HepG2 (cell line): Measurements from ENCODE around the gene TRIM72. TPM values are rescaled to one million over a fixed set of nuclear protein-coding genes. Genes with fewer than 3 reads are reported as not detected.

Source experiments
- ATAC-seq: fragments of 200-7000 bp; cut with Tn5 transposase; 3 replicates; pipeline ENCODE4 v1.9.1; 2020; ENCODE audit warnings: mild to moderate bottlenecking, moderate library complexity
- BruUV-seq: library from RNA; stranded (reverse); fragments of 400-500 nt; replicated peaks from 2 replicates; lab custom pipeline; 2021; lab: Mats Ljungman, UMichigan
- CTCF ChIA-PET: fragments of 300-600 bp; formaldehyde crosslinking; extraction: SDS; loops from one replicate; lab custom pipeline; 2021; ENCODE audit warnings: low total read pairs, inconsistent platforms, low intra/inter-chr PET ratio; lab: Yijun Ruan, JAX
- POLR2A ChIA-PET: fragments of 350-600 bp; sonication (Branson Sonifier 250); formaldehyde crosslinking; loops from one replicate; lab custom pipeline; 2020; ENCODE audit warnings: antibody characterized with exemption, inconsistent platforms; lab: Yijun Ruan, JAX
- DNase-seq: peaks from one replicate; pipeline ENCODE4 v3.0.0-alpha.2; 2015; ENCODE audit warnings: low spot score
- FAIRE-seq: peaks from 3 replicates; lab custom pipeline; 2011; peaks lifted over from hg19 to GRCh38; lab: Jason Lieb, UNC
- H2AFZ ChIP-seq: one replicate; pipeline ENCODE4 v1.6.1; 2011; ENCODE audit warnings: low read length, inconsistent platforms
- H3K27ac ChIP-seq: fragments of 300-600 bp; 3 replicates; pipeline ENCODE4 v1.8.0; 2011; ENCODE audit warnings: mixed run types, mild to moderate bottlenecking, mixed read lengths, low read length, inconsistent platforms; ENCODE audit not compliant: insufficient read depth; ENCODE audit errors: extremely low read length
- H3K27me3 ChIP-seq, 2 experiments: fragments of 200-600 bp in 1 of 2; 2 replicates in 1 of 2; 3 replicates in 1 of 2; pipeline versions ENCODE4 v1.6.0 to v1.8.0; 2011; ENCODE audit warnings: low read length in 2 of 2, mild to moderate bottlenecking in 2 of 2, moderate library complexity in 2 of 2, inconsistent platforms in 1 of 2; ENCODE audit not compliant: insufficient read depth in 2 of 2, control insufficient read depth in 1 of 2
- H3K36me3 ChIP-seq, 2 experiments: fragments of 200-600 bp in 1 of 2; replicated peaks in 1 of 2; 2 replicates in 1 of 2; 3 replicates in 1 of 2; pipeline versions ENCODE4 v1.5.1 to v1.8.0; 2011; ENCODE audit warnings: low read length in 2 of 2, inconsistent platforms in 1 of 2; ENCODE audit not compliant: insufficient read depth in 2 of 2, control insufficient read depth in 1 of 2
- H3K4me1 ChIP-seq: 2 replicates; pipeline ENCODE4 v1.5.1; 2012; ENCODE audit warnings: low read length, inconsistent platforms; ENCODE audit not compliant: insufficient read depth
- H3K4me2 ChIP-seq: 2 replicates; pipeline ENCODE4 v1.6.0; 2011; ENCODE audit warnings: low read depth, low read length, inconsistent platforms
- H3K4me3 ChIP-seq, 3 experiments: fragments of 200-600 bp in 1 of 3; sonication (generic), shearing (Covaris generic) in 1 of 3; replicated peaks in 1 of 3; 2 replicates each; pipeline ENCODE4 v1.5.1; 2011 to 2016; ENCODE audit warnings: low read length in 3 of 3, inconsistent platforms in 2 of 3, low read depth in 2 of 3, mild to moderate bottlenecking in 2 of 3, control low read depth in 1 of 3, mixed read lengths in 1 of 3; ENCODE audit not compliant: insufficient read depth in 1 of 3
- H3K79me2 ChIP-seq: one replicate; pipeline ENCODE4 v1.6.1; 2011; ENCODE audit warnings: low read length, inconsistent platforms; ENCODE audit not compliant: insufficient read depth
- H3K9ac ChIP-seq: 2 replicates; pipeline ENCODE4 v1.6.0; 2011; ENCODE audit warnings: mild to moderate bottlenecking, low read depth, low read length, inconsistent platforms; ENCODE audit not compliant: insufficient read depth
- H3K9me3 ChIP-seq: 2 replicates; pipeline ENCODE4 v1.5.1; 2012; ENCODE audit warnings: mild to moderate bottlenecking, low read length
- H4K20me1 ChIP-seq: 2 replicates; pipeline ENCODE4 v1.6.0; 2011; ENCODE audit warnings: inconsistent platforms, mild to moderate bottlenecking, low read length, moderate library complexity; ENCODE audit not compliant: insufficient read depth
- HNRNPK ChIP-seq: fragments of 200-400 bp; formaldehyde crosslinking; IDR thresholded peaks from 2 replicates; pipeline ENCODE4 v1.6.1; 2018; ENCODE audit warnings: low read length, low read depth, moderate library complexity, mild to moderate bottlenecking; ENCODE audit not compliant: poor library complexity, severe bottlenecking
- NBN ChIP-seq: fragments of 450-650 bp; conservative IDR thresholded peaks from 2 replicates; pipeline ENCODE4 v1.6.1; 2017
- NCOA1 ChIP-seq: sonication (generic); formaldehyde crosslinking; IDR thresholded peaks from 2 replicates; pipeline ENCODE4 v1.9.0; 2021; ENCODE audit warnings: missing genetic modification reagents
- PAF1 ChIP-seq: IDR thresholded peaks from 2 replicates; pipeline ENCODE4 v1.6.1; 2016; ENCODE audit warnings: missing genetic modification reagents, missing compliant biosample characterization
- PHF5A ChIP-seq: IDR thresholded peaks from one replicate; pipeline ENCODE4 v1.6.1; 2018; ENCODE audit warnings: low read depth, missing genetic modification reagents; ENCODE audit not compliant: unreplicated experiment
- POLR2A ChIP-seq, 2 experiments: IDR thresholded peaks; 2 replicates each; pipeline ENCODE4 v1.6.1; 2011; ENCODE audit warnings: low read depth in 2 of 2, low read length in 2 of 2, mild to moderate bottlenecking in 1 of 2, moderate library complexity in 1 of 2; ENCODE audit not compliant: insufficient read depth in 1 of 2
- POLR2AphosphoS5 ChIP-seq: IDR thresholded peaks from 2 replicates; pipeline ENCODE4 v1.6.1; 2012; ENCODE audit warnings: low read depth, low read length
- POLR2G ChIP-seq: fragments of 200-400 bp; formaldehyde crosslinking; IDR thresholded peaks from 2 replicates; pipeline ENCODE4 v1.6.1; 2018; ENCODE audit warnings: mild to moderate bottlenecking, low read depth, low read length, moderate library complexity
- RBFOX2 ChIP-seq: fragments of 200-400 bp; formaldehyde crosslinking; IDR thresholded peaks from 2 replicates; pipeline ENCODE4 v1.6.1; 2017; ENCODE audit warnings: low read depth, mild to moderate bottlenecking, low read length
- REL ChIP-seq: sonication (generic); formaldehyde crosslinking; conservative IDR thresholded peaks from 2 replicates; pipeline ENCODE4 v1.8.0; 2022; ENCODE audit warnings: mild to moderate bottlenecking, missing genetic modification reagents, moderate library complexity
- SOX5 ChIP-seq: IDR thresholded peaks from 2 replicates; pipeline ENCODE4 v1.6.1; 2016; ENCODE audit warnings: borderline replicate concordance
- TAF15 ChIP-seq: fragments of 200-400 bp; formaldehyde crosslinking; IDR thresholded peaks from one replicate; pipeline ENCODE4 v1.6.1; 2018; ENCODE audit warnings: mild to moderate bottlenecking, low read depth, low read length; ENCODE audit not compliant: poor library complexity, severe bottlenecking
- TCF12 ChIP-seq, 2 experiments: fragments of 450-650 bp in 1 of 2; sonication (generic) in 1 of 2; formaldehyde crosslinking in 1 of 2; IDR thresholded peaks; 2 replicates each; pipeline versions ENCODE4 v1.6.1 to v1.8.0; 2017 to 2022; ENCODE audit warnings: antibody characterized with exemption in 1 of 2, mild to moderate bottlenecking in 1 of 2, missing genetic modification reagents in 1 of 2, moderate library complexity in 1 of 2
- ZNF251 ChIP-seq: sonication (generic); formaldehyde crosslinking; IDR thresholded peaks from 2 replicates; pipeline ENCODE4 v1.9.0; 2021; ENCODE audit warnings: mild to moderate bottlenecking, missing genetic modification reagents
- ZNF260 ChIP-seq: sonication (generic); formaldehyde crosslinking; IDR thresholded peaks from 2 replicates; pipeline ENCODE4 v1.4.0; 2020; ENCODE audit warnings: missing genetic modification reagents, low read depth, mild to moderate bottlenecking, borderline replicate concordance
- ZNF724P ChIP-seq: sonication (generic); formaldehyde crosslinking; IDR thresholded peaks from 2 replicates; pipeline ENCODE4 v1.8.0; 2022; ENCODE audit warnings: missing genetic modification reagents, borderline replicate concordance
- ZNF792 ChIP-seq: IDR thresholded peaks from 2 replicates; pipeline ENCODE4 v1.6.1; 2016
- WGBS: methylation state at CpG from one replicate; pipeline ENCODE4 v1.1.6; 2017; ENCODE audit warnings: low lambda C conversion rate; 5-methylcytosine and 5-hydroxymethylcytosine counted together
- in situ Hi-C: cut with HindIII; loops from 2 replicates; pipeline ENCODE4 v1.10.0; 2017; ENCODE audit warnings: low pct_unique_long_range_greater_than_20kb; ENCODE audit not compliant: extremely low pct_ligation_motif_present
- intact Hi-C: fragments of 100-400 bp; cut with micrococcal nuclease; formaldehyde crosslinking; loops from one replicate; pipeline ENCODE4 v1.10.0; 2022; ENCODE audit not compliant: unreplicated experiment
- polyA plus RNA-seq, 8 experiments: library from polyadenylated mRNA; depleted of rRNA in 3 of 8; stranded (reverse) in 7 of 8; unstranded in 1 of 8; fragments of >200 nt; fragmentation: Illumina TruSeq in 4 of 8; extraction: Trizol in 4 of 8; gene quantifications; 2 replicates each; pipeline versions ENCODE4 v1.2.1 to v1.2.3, GENCODE V29; 2011 to 2016; ENCODE audit warnings: low read depth in 4 of 8, missing spikeins in 1 of 8, mixed read lengths in 1 of 8; ENCODE audit not compliant: insufficient read depth in 1 of 8
- total RNA-seq, 5 experiments: library from RNA; depleted of rRNA; stranded (reverse); fragments of >200 nt; fragmentation: Illumina TruSeq; extraction: Trizol; gene quantifications; 2 replicates each; pipeline ENCODE4 v1.2.3, GENCODE V29; 2016; ENCODE audit warnings: low read depth in 1 of 5
- TF ChIP-seq, protein P1 (sequence below): IDR thresholded peaks from 2 replicates; pipeline ENCODE4 v1.6.1; 2018; ENCODE audit warnings: missing genetic modification reagents
- TF ChIP-seq, protein P2 (sequence below): sonication (generic); formaldehyde crosslinking; IDR thresholded peaks from 2 replicates; pipeline ENCODE4 v1.9.0; 2021; ENCODE audit warnings: missing genetic modification reagents, borderline replicate concordance

TRIM72 gene
- total and polyA plus RNA-seq, 2 of the 13 experiments (the other 11 are each of a cell fraction or from before 2014, with no cell fraction given): not detected

DNA sequence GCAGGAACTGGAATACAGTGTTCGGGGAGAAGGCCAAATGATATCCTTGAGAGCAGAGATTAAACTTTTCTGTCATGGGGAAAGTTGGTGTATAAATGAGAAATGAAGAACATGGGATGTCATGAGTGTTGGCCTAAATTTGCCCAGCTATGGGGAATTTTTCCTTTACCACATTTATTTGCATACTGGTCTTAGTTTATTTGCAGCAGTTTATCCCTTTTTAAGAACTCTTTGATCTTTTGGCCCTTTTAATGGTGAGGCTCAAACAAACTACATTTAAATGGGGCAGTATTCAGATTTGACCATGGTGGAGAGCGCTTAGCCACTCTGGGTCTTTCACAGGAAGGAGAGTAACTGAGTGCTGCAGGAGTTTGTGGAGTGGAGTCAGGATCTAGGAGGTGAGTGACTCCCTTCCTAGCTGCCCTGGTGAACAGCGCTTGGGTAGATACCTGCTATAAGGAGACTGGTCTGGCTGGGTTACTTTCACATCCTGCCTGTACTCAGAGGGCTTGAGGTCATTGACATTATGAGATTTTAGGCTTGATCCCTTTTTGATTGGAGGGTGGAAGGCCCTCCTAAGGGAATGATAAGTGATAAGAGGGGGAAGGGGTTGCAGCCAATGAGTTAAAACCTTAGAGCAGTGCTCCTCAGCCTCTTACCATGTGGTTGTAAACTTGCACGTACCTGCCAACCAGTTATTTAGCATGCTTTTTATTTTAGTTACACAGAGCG, 22.1 kb upstream of the TRIM72 start:
- Histone ChIP-seq H3K9ac (no peak overlapping the region), H2AFZ (no peak overlapping the region), H3K4me2 (no peak overlapping the region), H3K4me1 (0 out of 2 replicates have a peak, but pooled peaks cover 5% of the 10 kb centered on the region), H3K27ac (no peak overlapping the region), H4K20me1 (peaks cover 54% of the 10 kb centered on the region), H3K9me3 (no peaks in the 10 kb centered on the region), H3K36me3 (peaks cover 49 to 89% of the 10 kb centered on the region in 2 experiments), H3K4me3 (no peak overlapping the region), H3K27me3 (no peaks in the 10 kb centered on the region), H3K79me2 (peaks cover 2% of the 10 kb centered on the region)
- no peak for FAIRE-seq
- WGBS: 96% methylated on average over 5 of the region's 5 CpGs
- no TSS peak for BruUV-seq
- ChIA-PET CTCF (no interaction called here), POLR2A (interaction anchor here (1.2 to 2.6 kb wide), 4 partner anchors 8 to 15 kb away, joined by 3 to 13 read pairs (median 6); partner anchors contain the start of gene FUS)
- no peak for DNase-seq
- ATAC-seq: peak; percentile 7
- intact Hi-C loops: no loop called here
- in situ Hi-C loops: no loop called here
- TF ChIP-seq, protein P1, sequence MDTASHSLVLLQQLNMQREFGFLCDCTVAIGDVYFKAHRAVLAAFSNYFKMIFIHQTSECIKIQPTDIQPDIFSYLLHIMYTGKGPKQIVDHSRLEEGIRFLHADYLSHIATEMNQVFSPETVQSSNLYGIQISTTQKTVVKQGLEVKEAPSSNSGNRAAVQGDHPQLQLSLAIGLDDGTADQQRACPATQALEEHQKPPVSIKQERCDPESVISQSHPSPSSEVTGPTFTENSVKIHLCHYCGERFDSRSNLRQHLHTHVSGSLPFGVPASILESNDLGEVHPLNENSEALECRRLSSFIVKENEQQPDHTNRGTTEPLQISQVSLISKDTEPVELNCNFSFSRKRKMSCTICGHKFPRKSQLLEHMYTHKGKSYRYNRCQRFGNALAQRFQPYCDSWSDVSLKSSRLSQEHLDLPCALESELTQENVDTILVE (CRISPR knock-in tag): no peak
- TF ChIP-seq ZNF260 (CRISPR knock-in tag) (no peak), PHF5A (no peak), ZNF251 (CRISPR knock-in tag) (no peak), ZNF792 (no peak), HNRNPK (no peak), NCOA1 (CRISPR knock-in tag) (no peak), REL (CRISPR knock-in tag) (no peak), POLR2G (peak; percentile 61), TAF15 (no peak), ZNF724P (no peak), NBN (no peak), TCF12 (IDR thresholded peaks at IDR 0.05) (no peak), TCF12 (CRISPR knock-in tag; IDR thresholded peaks at IDR 0.05) (no peak), RBFOX2 (peak; percentile 27; the same call in 1 of the 2 replicates), POLR2A (IDR thresholded peaks at IDR 0.05; ENCODE audit: insufficient read depth in 1 of 2, low read depth in 2 of 2, low read length in 2 of 2) (peak; percentile 10 to 62; a peak in 3 of 4 replicates), POLR2AphosphoS5 (peak; percentile 29; the same call in 1 of the 2 replicates), SOX5 (CRISPR knock-in tag) (no peak), PAF1 (CRISPR knock-in tag) (peak; percentile 38)
- TF ChIP-seq, protein P2, sequence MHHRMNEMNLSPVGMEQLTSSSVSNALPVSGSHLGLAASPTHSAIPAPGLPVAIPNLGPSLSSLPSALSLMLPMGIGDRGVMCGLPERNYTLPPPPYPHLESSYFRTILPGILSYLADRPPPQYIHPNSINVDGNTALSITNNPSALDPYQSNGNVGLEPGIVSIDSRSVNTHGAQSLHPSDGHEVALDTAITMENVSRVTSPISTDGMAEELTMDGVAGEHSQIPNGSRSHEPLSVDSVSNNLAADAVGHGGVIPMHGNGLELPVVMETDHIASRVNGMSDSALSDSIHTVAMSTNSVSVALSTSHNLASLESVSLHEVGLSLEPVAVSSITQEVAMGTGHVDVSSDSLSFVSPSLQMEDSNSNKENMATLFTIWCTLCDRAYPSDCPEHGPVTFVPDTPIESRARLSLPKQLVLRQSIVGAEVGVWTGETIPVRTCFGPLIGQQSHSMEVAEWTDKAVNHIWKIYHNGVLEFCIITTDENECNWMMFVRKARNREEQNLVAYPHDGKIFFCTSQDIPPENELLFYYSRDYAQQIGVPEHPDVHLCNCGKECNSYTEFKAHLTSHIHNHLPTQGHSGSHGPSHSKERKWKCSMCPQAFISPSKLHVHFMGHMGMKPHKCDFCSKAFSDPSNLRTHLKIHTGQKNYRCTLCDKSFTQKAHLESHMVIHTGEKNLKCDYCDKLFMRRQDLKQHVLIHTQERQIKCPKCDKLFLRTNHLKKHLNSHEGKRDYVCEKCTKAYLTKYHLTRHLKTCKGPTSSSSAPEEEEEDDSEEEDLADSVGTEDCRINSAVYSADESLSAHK (CRISPR knock-in tag): no peak
